ENCODE data around the gene MATN1.

MATN1 gene

DNA sequence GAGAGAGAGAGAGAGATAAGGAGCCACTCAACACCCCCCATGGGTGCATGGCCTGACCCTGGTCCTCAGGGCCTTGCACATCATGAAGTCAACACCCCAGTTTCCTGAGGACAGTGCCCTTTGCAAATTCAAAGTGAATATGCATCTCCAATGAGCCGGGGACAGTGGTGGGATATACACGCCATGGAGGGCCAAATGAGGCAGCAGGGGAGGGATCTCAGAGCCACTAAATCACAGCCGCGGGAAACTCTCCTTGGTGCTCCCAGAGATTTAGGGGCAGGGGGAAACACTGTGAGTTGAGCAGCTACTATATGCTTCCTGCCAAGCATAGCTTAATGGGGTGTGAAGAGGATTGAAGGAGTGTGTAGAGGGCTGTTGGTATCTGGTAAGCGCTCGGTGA is 35.5 kb downstream of the MATN1 start:
- no peak for DNase-seq (ENCODE audit: low spot score)
- CTCF ChIA-PET = no interaction called here
- TF ChIP-seq, protein P1, sequence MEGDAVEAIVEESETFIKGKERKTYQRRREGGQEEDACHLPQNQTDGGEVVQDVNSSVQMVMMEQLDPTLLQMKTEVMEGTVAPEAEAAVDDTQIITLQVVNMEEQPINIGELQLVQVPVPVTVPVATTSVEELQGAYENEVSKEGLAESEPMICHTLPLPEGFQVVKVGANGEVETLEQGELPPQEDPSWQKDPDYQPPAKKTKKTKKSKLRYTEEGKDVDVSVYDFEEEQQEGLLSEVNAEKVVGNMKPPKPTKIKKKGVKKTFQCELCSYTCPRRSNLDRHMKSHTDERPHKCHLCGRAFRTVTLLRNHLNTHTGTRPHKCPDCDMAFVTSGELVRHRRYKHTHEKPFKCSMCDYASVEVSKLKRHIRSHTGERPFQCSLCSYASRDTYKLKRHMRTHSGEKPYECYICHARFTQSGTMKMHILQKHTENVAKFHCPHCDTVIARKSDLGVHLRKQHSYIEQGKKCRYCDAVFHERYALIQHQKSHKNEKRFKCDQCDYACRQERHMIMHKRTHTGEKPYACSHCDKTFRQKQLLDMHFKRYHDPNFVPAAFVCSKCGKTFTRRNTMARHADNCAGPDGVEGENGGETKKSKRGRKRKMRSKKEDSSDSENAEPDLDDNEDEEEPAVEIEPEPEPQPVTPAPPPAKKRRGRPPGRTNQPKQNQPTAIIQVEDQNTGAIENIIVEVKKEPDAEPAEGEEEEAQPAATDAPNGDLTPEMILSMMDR (conservative IDR thresholded peaks at IDR 0.05; ENCODE audit: low read depth) = no peak
- POLR2A ChIA-PET (ENCODE audit: low non-redundant PET) = no interaction called here
- H3K27ac ChIP-seq = no peak overlapping the region

DNA sequence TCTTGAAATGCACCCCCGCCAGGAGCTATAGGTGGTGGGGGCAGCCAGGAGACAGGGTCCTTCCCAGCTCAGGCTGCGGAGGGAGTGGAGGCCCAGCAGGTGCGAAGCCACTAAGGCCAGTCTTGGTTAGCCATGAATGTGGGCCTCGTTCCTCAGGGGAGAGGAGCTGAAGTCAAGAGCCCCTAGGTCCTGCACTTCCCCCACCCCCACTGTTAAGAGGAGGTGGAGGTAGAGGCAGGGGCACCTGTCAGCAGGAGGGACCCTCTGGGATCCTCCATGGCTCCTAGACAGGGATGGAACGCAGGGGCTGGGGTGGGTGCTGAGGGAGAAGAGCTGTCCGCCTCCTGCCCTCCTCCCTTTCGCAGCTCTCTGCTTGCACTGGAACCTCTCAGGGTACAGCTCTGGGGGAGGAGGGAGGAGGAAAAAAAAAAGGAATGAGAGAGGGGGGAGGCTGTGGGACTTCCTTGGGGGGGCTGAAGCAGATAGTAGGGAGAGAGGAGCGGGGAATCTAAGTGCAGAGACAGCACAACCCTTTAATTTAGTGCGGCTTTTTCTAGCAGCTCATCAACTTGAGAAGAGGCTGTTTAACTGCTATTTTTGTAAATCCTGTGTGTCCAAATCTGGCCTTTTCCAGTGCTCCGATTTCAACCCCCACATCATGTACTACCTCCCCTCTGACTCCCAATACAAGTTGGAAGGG is 37.0 kb downstream of the MATN1 start:
- ChIA-PET POLR2A (ENCODE audit: low non-redundant PET) (interaction anchor here (0.6 kb wide), 1 partner anchor 240 kb away, joined by 3 read pairs; no protein-coding TSS in a partner anchor), CTCF (no interaction called here)
- no peak for DNase-seq (ENCODE audit: low spot score)
- TF ChIP-seq, protein P1 (conservative IDR thresholded peaks at IDR 0.05; ENCODE audit: low read depth) = no peak
- no peak overlapping the region for H3K27ac ChIP-seq

DNA sequence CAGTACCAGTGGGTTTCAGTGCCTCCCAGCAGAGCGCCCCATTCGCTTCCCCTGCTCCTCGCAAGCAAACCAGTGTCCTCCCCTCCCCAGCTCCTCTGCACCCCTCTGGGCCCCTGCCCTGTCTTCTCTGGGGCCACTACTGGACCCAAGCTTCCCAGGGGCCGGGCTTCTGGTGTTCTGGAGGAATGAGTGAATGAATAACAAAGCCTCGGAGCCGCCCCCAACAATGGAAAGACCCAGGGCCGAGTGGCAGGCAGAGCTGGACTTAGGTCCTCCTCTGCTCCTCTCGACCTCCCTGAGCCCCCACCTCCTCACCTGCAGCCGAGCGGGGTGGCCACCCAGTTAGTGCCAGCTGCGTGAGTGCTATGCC is 37.6 kb downstream of the MATN1 start:
- POLR2A ChIA-PET (ENCODE audit: low non-redundant PET) = no interaction called here
- CTCF ChIA-PET = no interaction called here
- no peak for DNase-seq (ENCODE audit: low spot score)
- H3K27ac ChIP-seq = no peak overlapping the region
- TF ChIP-seq, protein P1 (conservative IDR thresholded peaks at IDR 0.05; ENCODE audit: low read depth) = no peak

DNA sequence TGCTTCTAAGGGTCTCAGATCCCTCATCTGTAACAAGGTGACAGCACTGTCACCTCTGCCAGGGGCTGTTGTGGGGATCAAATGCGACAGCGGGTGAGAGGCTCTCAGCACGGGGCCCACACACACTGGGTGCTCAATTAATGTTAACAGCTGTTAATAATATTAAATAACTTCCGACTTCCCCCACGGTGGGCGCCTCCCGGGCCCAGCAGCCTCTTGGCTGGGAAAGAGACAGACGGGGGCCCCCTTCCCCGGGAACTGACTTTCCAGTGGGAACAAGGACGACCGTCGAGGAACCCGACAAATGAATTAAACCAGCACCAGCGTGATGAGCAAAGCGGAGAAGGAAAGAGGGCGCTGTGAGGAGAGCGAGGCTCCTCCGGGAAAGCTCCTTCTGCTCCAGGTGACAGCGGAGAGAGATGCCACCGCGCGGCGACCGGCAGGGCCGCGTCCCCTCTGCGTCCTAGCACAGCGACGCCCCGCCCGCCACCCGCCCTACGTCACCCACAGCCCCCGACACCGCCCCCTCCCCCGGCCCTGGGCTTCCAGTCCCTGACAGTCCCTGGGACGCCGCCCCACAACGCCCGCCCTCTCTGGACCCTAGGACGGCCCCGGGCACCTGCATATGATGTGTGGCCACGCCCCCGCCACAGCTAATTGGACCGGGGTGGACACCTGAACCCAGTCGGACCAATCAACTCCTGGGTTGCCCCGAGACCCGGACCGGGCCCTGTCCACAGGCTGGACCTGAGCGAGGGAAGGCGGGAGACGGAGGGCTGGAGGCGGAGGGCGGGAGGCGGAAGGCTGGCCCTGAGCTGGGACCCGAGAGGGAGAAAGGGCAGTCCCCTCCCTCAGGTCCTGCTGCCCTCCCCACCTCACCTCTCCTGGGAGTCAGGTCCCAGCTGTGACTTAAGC is 38.2 kb downstream of the MATN1 start:
- CTCF ChIA-PET = interaction anchor here (0.6 kb wide), 1 partner anchor 36 kb away, joined by 3 read pairs; no protein-coding TSS in a partner anchor
- TF ChIP-seq, protein P1 (conservative IDR thresholded peaks at IDR 0.05; ENCODE audit: low read depth) = no peak
- peak; percentile 48 for DNase-seq (ENCODE audit: low spot score)
- POLR2A ChIA-PET (ENCODE audit: low non-redundant PET) = no interaction called here
- no peak overlapping the region for H3K27ac ChIP-seq

DNA sequence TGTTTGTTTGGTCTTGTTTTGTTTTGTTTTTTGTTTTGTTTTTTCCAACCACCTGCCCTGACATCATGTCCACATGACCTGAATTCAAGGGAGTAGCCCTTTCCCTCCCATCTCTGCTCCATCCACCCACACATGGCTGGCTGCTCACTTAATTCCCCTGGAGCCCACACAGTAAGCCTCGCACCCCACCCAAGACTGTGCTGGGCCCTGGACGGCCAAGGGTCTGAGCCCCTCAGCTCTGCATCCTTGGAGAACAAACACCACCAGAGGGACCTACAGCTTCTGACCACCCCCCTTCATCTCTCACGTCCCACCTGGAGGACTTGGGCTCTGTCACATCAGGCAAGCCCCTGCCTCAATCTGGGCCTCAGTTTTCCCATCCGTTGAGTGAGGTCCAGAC is 39.1 kb downstream of the MATN1 start:
- ChIA-PET CTCF (interaction anchor here (0.6 to 2.5 kb wide), 2 partner anchors 18 to 303 kb away, joined by 3 to 7 read pairs; no protein-coding TSS in a partner anchor), POLR2A (ENCODE audit: low non-redundant PET) (no interaction called here)
- no peak overlapping the region for H3K27ac ChIP-seq
- no peak for DNase-seq (ENCODE audit: low spot score)
- TF ChIP-seq, protein P1 (conservative IDR thresholded peaks at IDR 0.05; ENCODE audit: low read depth) = no peak

DNA sequence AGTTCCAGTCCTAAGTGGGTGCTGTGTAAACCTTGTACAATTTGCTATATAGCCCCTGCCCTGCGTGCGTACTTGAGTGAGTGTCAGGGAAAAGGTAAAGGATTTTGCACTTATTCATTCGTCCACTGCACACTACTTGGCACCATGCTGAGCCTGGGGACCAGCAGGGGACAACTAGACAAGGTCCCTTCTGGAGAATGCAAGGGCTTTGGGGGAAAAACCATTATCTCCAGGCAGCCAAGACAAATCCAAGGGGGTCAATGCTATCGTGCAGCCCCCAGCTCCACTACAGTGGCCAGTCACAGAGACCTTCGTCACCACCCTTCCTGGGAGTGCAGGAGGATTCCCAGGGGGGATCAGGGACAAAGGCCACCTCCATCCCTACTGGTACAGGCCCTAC is 39.7 kb downstream of the MATN1 start:
- POLR2A ChIA-PET (ENCODE audit: low non-redundant PET) = no interaction called here
- CTCF ChIA-PET = interaction anchor here (0.6 to 2.5 kb wide), 3 partner anchors 18 to 785 kb away, joined by 3 to 7 read pairs (median 4); no protein-coding TSS in a partner anchor
- no peak for DNase-seq (ENCODE audit: low spot score)
- TF ChIP-seq, protein P1 (conservative IDR thresholded peaks at IDR 0.05; ENCODE audit: low read depth) = no peak
- no peak overlapping the region for H3K27ac ChIP-seq
